Epithelial cell of proximal tubule (primary cell): ENCODE data around the gene GSK3A. TPM values are rescaled to one million over a fixed set of nuclear protein-coding genes. Genes with fewer than 3 reads are reported as not detected.

Experiments
- DNase-seq: peaks from one replicate; pipeline ENCODE4 v3.0.0-alpha.2; 2011; ENCODE audit warnings: low read depth
- H3K4me3 ChIP-seq: 2 replicates; pipeline ENCODE4 v1.5.1; 2011; ENCODE audit warnings: low read depth, mild to moderate bottlenecking, low read length
- total RNA-seq: library from RNA; depleted of rRNA; stranded (reverse); fragments of >200 nt; gene quantifications from 2 replicates; pipeline ENCODE4 v1.2.3, GENCODE V29; 2015
- TF ChIP-seq, protein P1 (sequence below): conservative IDR thresholded peaks from 2 replicates; pipeline ENCODE4 v1.5.1; 2012; ENCODE audit warnings: low read depth, mild to moderate bottlenecking, low read length

The GSK3A gene
- total RNA-seq, 1 donor from 2014 or later = 33.9 TPM

DNA sequence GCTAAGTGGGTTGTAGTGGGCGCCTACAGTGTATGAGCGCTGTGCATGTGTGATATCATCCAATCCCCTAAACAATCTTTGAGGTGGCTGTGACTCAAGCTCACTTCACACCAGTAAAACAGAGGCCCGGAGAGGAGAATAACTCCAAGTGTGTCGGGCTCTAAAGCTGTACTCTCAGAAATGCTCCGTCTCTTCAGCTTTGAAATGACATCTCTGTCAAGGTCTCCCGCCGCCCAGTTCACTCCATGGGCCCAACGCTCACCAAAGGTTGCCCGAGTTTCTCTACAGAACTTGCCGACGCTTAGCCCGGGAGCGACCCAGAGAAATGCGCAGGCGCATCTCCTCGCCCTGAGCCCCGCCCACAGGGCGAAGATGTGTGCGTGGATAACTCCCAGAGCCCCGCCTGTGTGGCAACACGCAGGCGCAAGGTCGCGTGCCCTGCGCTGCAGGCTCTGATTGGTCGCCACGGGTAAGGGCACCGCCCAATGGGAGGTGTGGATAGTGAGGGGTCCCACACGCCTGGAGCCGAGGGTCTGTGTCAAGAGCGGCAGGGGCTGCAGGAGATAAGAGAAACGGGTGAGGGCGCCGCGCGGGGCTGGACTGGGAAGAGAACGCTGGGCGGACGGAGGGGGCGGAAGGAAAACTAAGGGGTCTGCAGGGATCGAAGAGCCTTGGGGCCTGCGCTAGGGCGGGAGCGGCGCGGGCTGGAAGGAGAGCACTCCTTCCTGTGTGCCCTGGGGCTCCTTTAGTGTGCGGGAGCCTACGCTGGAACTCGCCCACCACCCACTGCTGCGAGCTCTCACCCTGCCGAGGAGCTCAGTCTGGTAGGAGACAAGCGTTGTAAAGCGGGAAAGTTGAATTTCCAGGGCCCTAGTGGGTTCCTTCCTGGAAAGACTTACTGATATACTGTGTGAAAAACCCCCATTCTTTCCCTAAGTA, 22.3 kb downstream of the GSK3A start, which contains the start of gene ZNF526:
ZNF526 (plus strand) TSS at position 501 of the 939 bp plus-strand sequence. CDS start 4,092 bp downstream, outside the sequence.
- H3K4me3 ChIP-seq = peak within 1 kb of the TSS; percentile 99
- TF ChIP-seq, protein P1, sequence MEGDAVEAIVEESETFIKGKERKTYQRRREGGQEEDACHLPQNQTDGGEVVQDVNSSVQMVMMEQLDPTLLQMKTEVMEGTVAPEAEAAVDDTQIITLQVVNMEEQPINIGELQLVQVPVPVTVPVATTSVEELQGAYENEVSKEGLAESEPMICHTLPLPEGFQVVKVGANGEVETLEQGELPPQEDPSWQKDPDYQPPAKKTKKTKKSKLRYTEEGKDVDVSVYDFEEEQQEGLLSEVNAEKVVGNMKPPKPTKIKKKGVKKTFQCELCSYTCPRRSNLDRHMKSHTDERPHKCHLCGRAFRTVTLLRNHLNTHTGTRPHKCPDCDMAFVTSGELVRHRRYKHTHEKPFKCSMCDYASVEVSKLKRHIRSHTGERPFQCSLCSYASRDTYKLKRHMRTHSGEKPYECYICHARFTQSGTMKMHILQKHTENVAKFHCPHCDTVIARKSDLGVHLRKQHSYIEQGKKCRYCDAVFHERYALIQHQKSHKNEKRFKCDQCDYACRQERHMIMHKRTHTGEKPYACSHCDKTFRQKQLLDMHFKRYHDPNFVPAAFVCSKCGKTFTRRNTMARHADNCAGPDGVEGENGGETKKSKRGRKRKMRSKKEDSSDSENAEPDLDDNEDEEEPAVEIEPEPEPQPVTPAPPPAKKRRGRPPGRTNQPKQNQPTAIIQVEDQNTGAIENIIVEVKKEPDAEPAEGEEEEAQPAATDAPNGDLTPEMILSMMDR = no peak
- peak; percentile 69 for DNase-seq

GRCh38 chr19:42217520-42218437, 24.6 kb downstream of the GSK3A start, which contains the start of gene DEDD2:
Gene DEDD2, minus strand, starts transcription at chr19:42217677. Its CDS starts 670 bp downstream, at chr19:42217007.
- peak within 1 kb of the TSS; percentile 77 for H3K4me3 ChIP-seq
- TF ChIP-seq, protein P1 = no peak
- peak; percentile 70 for DNase-seq

- TF ChIP-seq, protein P1 = no peak
- H3K4me3 ChIP-seq = peak overlapping the region; percentile 77
- DNase-seq = no peak
Measured at GRCh38 chr19:42216653-42217519, 25.5 kb downstream of the GSK3A start.

GRCh38 chr19:42214810-42215485, 27.5 kb downstream of the GSK3A start:
- H3K4me3 ChIP-seq = no peak overlapping the region
- TF ChIP-seq, protein P1 = no peak
- DNase-seq = no peak

DNA sequence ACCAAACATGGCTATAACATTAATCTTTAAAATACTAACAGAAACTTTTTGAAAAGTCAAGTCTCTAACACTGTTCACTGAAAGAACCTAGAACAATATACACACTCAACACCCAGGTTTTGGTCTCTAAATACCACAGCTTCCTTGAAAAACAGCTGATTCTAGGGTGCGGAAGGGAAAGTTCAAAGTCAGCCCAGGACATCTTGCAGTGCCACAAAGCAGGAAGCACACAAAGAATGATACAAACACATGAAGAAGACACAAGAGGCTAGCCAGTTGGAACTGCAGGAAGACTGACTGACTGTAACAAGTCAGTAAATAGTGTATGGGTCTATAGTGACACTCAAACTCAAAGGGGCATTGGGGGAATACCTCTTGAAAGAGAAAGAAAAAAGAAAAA, 29.5 kb downstream of the GSK3A start:
- H3K4me3 ChIP-seq = no peak overlapping the region
- TF ChIP-seq, protein P1 = no peak

More for the DNA sequence above, 29.5 kb downstream of the GSK3A start:
- no peak for DNase-seq
